Measurements from ENCODE around the gene RPUSD1.

- TF ChIP-seq SMAD4 (CRISPR knock-in tag; IDR thresholded peaks at IDR 0.05) (no peak), CTCF (IDR thresholded peaks at IDR 0.05) (no peak), SMAD3 (CRISPR knock-in tag; IDR thresholded peaks at IDR 0.05; ENCODE audit: borderline replicate concordance) (no peak), SP1 (CRISPR knock-in tag; conservative IDR thresholded peaks at IDR 0.05) (no peak), ATF2 (CRISPR knock-in tag; IDR thresholded peaks at IDR 0.05; ENCODE audit: borderline replicate concordance, low read depth) (no peak), NFYB (CRISPR knock-in tag; conservative IDR thresholded peaks at IDR 0.05; ENCODE audit: low read depth) (no peak)
- TF ChIP-seq, protein P1, sequence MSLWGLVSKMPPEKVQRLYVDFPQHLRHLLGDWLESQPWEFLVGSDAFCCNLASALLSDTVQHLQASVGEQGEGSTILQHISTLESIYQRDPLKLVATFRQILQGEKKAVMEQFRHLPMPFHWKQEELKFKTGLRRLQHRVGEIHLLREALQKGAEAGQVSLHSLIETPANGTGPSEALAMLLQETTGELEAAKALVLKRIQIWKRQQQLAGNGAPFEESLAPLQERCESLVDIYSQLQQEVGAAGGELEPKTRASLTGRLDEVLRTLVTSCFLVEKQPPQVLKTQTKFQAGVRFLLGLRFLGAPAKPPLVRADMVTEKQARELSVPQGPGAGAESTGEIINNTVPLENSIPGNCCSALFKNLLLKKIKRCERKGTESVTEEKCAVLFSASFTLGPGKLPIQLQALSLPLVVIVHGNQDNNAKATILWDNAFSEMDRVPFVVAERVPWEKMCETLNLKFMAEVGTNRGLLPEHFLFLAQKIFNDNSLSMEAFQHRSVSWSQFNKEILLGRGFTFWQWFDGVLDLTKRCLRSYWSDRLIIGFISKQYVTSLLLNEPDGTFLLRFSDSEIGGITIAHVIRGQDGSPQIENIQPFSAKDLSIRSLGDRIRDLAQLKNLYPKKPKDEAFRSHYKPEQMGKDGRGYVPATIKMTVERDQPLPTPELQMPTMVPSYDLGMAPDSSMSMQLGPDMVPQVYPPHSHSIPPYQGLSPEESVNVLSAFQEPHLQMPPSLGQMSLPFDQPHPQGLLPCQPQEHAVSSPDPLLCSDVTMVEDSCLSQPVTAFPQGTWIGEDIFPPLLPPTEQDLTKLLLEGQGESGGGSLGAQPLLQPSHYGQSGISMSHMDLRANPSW (CRISPR knock-in tag; conservative IDR thresholded peaks at IDR 0.05; ENCODE audit: low read depth), result no peak
Measured at GRCh38 chr16:791131-791530, 3.0 kb upstream of the RPUSD1 start.
